Stimulated activated CD8-positive, alpha-beta memory T cell treated with anti-CD3 and anti-CD28 coated beads, Interleukin-4, amount 100 ng/mL, for 48 hours (primary cell): ENCODE data around the gene POU3F1.

Experiments used
- DNase-seq: peaks from one replicate; pipeline ENCODE4 v3.0.0-alpha.2; 2020

Gene POU3F1

GRCh38 chr1:38046333-38046883, at the start of gene POU3F1:
Gene POU3F1, minus strand, starts transcription at chr1:38046793. Its CDS starts 50 bp downstream, at chr1:38046743.
- no peak for DNase-seq

GRCh38 chr1:38095454-38095931, 48.9 kb upstream of the POU3F1 start:
- no peak for DNase-seq

- no peak for DNase-seq
These were observed 48.2 kb upstream of the POU3F1 start for GRCh38 chr1:38094711-38095290.

DNA sequence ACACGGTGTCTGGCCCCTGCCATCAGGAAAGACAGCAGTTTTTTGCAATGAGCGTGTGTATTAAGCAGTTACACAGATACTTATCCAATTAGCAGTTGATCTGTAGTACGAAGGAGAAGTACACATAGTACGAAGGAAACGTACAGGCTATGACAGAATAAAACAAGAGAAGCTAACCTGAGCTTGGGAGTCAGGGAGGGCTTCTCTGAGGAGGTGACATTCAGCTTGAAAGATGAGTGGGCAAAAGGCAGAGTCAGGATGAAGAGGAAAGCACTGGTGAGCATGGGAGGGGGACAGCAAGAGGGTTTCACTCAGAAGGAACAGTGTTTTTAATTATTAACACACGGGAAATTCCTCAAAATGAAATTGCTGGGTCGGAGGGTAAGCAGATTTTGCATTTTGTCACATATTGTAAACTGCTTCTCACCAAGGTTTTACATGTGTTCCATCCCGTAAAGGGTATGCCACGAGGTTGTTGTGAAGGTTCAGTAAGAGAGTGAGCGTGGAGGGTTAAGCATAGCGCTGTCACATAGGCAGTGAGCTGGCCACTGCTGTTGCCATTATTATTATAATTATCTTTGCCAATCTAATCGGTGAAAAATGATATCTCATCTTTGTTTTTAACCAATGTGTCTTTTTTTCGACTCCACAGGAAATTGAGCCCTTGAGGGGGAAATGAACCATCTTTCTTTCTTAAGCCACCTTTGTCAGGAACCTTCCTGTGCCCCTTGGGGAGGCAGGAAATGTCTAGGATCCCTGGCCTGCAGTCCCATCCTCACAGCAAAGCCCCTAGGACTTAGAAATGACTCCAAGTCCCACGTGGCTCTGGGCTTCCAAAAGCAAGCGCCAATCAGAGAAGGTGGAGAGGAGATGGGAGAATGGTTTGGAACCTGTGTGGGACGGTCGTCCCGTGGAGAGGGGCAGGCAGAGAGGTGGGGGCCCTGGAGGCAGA, 47.3 kb upstream of the POU3F1 start:
- no peak for DNase-seq

DNA sequence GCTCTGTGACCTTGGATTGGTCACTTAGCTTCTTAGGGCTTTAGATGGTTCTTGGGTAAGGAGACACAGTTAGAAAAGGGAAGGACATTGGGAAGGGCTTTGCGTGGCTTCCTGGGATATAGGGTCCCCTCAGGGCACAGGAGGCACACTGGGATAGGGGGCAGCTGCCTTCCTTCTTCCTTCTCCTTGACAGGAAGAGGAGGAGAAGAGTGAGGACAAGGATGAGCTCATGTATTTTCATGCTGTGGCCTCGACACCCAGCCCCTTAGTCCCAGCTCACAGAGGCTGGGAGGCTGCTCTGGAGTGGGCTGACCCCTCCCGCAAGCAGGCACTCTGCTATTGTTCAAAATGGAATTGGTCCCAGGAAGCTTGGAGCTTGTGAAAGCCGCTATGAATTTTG, 45.7 kb upstream of the POU3F1 start:
- DNase-seq: no peak

DNA sequence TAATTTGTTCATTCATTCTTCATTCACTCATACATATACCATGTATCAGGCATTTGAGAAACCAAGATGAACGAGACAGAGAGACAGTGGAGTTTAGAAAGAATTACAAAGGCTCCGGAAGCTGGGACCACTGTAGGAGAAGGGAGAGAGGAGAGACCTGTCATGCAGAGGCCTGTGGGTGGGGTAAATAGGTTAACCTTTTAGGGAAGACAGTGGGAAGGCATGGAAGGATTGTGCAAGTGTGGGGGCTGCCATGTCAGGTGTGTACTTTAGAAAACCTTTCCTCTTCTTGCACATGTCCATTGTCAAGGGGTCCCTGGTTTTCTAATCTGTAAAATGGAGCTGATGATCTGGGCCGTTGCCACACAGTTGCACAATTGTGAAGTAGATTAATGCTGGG, 44.2 kb upstream of the POU3F1 start:
- DNase-seq: no peak

- DNase-seq: no peak
These were observed 43.2 kb upstream of the POU3F1 start for GRCh38 chr1:38089712-38090360.

GRCh38 chr1:38088791-38089190, 42.2 kb upstream of the POU3F1 start:
- DNase-seq: no peak

DNA sequence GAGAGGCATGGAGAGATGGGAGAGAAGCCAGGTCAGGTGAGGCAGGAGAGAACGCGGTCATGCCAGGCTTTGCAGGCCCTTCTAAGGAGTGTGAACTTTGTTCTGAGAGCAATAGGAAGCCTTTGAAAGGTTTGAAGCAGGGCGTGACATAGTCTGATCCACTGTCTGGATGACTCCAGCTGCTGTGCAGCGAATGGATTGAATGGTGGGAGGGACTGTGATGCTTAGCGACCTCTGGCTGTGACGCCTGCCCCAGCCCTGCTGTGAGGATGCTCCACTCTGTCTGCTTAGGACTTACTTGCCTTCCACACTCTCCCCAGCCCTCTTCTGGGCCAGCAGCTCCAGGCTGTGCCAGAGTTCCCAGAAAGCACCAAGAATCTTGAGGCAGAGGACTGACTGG, 41.8 kb upstream of the POU3F1 start:
- no peak for DNase-seq

GRCh38 chr1:38087676-38088075, 41.1 kb upstream of the POU3F1 start:
- DNase-seq: no peak

GRCh38 chr1:38085666-38086330, 39.2 kb upstream of the POU3F1 start:
- no peak for DNase-seq

- no peak for DNase-seq
These were observed 38.1 kb upstream of the POU3F1 start for GRCh38 chr1:38084700-38085099.

GRCh38 chr1:38084113-38084512, 37.5 kb upstream of the POU3F1 start:
- no peak for DNase-seq

DNA sequence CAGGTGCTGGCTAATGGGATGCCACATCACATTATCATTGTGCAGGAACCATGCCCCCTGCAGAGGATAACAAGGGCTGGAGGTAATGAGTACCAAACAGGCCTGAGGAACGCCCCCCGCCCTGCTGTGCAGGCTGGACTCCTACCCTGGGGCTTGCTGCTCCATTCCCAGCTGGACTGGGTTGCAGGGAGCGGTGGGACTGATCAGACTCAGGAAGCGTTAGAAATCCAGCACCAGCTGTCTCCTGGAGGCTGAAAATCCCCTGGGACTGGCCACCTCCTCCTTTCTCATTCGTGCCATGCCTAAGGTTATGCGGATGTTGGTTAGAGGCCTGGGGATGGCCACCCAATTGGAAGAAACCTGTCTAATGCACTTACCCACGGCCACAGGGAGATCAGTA, 36.9 kb upstream of the POU3F1 start:
- DNase-seq: no peak

DNA sequence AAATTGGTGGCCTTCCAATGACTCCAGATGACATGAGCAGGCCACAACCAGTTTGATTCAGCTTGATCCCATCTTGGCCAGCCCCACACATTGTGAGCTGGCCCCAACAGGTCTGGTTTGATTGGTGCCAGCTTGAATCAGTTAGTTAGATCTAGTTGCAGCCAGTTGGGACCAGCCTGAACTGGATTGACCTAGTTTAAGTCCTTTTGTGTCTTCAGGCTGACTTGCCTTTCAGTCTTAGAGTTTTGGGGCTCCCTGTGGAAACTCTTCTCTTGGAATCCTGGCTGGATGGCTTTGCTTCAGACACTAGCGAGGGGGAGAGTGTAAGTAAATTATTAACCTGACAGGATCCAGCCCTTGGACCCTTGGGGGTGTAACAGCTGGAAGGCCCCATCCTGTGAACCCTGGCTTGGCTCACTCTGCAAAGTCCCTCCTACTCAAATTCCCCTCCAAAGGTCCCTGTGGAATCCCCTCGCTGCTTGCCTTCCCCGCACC, 36.2 kb upstream of the POU3F1 start:
- no peak for DNase-seq

- DNase-seq: no peak
These were observed 32.4 kb upstream of the POU3F1 start for GRCh38 chr1:38079019-38079418.

GRCh38 chr1:38077523-38078147, 31.0 kb upstream of the POU3F1 start:
- no peak for DNase-seq

GRCh38 chr1:38076455-38076854, 29.9 kb upstream of the POU3F1 start:
- DNase-seq: no peak

GRCh38 chr1:38076038-38076437, 29.4 kb upstream of the POU3F1 start:
- DNase-seq: no peak

DNA sequence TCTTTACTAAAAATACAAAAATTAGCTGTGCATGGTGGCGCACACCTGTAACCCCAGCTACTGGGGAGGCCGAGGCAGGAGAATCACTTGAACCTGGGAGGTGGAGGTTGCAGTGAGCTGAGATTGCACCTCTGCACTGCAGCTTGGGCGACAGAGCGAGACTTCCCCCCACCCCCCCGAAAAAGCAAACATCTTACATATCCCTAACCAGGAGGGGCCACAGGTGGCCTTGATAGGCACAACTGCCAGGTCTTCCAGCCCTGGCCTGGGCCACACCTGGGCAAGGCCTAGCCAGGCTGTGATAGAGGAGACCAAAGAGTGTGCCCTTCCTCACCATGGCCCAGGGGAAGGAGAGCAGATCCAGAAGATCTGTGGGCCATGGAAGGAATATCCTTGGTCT, 28.6 kb upstream of the POU3F1 start:
- no peak for DNase-seq

DNA sequence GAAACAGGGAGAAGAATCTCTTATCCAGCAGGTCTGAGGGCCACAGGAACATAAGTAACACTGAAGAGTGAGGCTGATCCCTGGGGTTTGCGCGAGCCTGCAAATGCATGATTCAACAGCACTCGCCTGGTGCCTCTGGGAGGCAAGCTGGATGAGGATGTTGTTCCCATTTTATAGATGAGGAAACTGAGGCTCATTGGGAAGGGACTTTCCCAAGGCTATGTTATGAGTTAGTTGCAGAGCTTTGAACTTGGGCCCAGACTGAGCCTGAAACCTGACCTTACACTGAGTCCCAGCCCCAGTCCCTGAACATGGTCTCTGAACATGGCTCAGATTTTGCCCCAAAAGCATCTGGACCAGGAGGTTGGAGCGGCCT, 27.7 kb upstream of the POU3F1 start:
- no peak for DNase-seq
